T-helper 2 cell (primary cell): ENCODE measurements around the gene IFNAR2.

Source experiments
- DNase-seq, 5 experiments: peaks; one replicate each; pipeline versions ENCODE4 v3.0.0 to v3.0.0-alpha.2; 2012 to 2022

IFNAR2 gene

GRCh38 chr21:33268737-33269441, 39.2 kb downstream of the IFNAR2 start:
- peak in 3 of 5 experiments; percentile 19 to 84 (median 33) for DNase-seq

DNA sequence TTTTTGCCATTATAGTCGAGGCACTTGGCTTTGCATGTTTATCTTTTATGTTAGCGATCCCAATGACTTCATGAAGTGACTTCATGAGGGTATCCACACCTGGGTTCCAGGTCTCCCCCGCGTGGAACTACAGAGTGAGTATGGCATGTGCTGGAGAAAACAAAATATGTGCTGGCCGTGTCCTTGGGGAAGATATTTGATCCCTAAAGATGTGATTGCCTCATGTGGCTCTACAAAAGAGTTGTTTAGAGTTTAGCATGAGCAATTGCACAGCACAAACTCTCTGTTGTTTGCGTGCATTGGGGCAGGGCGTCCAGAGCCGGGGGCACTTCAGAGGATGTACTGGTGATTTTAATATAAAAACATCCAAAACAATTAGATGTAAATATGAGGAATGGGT, 41.2 kb downstream of the IFNAR2 start:
- no peak for DNase-seq

- DNase-seq, result peak in 1 of 5 experiments; percentile 30
Measured at GRCh38 chr21:33273044-33273443, 43.3 kb downstream of the IFNAR2 start.

- DNase-seq, result no peak
Measured at GRCh38 chr21:33278721-33279120, 49.0 kb downstream of the IFNAR2 start.

- no peak for DNase-seq
Measured at GRCh38 chr21:33279330-33279820, 49.6 kb downstream of the IFNAR2 start.
